ENCODE results near the gene UBR4.

- TF ChIP-seq CTCF (IDR thresholded peaks at IDR 0.05) (no peak), POLR2A (IDR thresholded peaks at IDR 0.05) (no peak)
These were observed 139.0 kb downstream of the UBR4 start for GRCh38 chr1:19070891-19071621.

All from Peyer's patch (tissue), 4 donors.